ENCODE results near the gene FNDC10. TPM values are rescaled to one million over a fixed set of nuclear protein-coding genes. Genes with fewer than 3 reads are reported as not detected.
A peak's percentile ranks its signal among the peaks of the same experiment; 100 is the strongest.

The FNDC10 gene
- total and polyA plus RNA-seq, 9 of the 15 experiments (the other 6 are each of a cell fraction or from before 2014, with no cell fraction given), result 0.08 to 6.3 (median 1.6) TPM

DNA sequence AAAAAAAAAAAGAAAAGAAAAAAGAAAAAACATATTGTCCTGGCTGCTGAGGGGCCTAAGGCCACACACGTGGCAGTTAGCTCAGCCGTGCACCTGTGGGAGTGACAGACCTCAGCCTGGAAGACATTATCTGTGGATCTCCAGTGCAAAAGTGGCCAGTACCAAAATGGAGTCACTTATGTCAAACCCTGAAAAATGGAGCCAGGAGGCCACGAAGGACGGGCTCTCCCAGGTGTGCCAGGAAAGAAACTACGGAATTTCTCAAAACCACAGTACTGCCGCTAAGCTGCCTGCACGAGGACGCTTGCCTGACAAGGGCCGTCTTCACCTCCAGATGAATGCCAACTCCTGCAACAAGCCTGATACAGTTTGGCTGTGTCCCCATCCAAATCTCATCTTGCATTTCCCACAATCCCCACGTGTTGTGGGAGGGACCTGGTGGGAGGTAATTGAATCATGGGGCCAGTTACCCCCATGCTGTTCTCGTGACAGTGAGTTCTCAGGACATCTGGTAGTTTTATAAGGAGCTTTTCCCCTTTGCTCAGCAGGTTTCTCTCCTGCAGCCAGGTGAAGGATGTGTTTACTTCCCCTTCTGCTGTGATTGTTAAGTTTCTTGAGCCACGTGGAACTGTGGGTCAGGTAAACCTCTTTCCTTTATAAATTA, 10.0 kb upstream of the FNDC10 start (continued):
- TF ChIP-seq, protein P1, sequence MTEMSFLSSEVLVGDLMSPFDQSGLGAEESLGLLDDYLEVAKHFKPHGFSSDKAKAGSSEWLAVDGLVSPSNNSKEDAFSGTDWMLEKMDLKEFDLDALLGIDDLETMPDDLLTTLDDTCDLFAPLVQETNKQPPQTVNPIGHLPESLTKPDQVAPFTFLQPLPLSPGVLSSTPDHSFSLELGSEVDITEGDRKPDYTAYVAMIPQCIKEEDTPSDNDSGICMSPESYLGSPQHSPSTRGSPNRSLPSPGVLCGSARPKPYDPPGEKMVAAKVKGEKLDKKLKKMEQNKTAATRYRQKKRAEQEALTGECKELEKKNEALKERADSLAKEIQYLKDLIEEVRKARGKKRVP (CRISPR knock-in tag; IDR thresholded peaks at IDR 0.05), result peak; percentile 56; the same call in 1 of the 2 replicates
- TF ChIP-seq ZNF589 (CRISPR knock-in tag; IDR thresholded peaks at IDR 0.05; ENCODE audit: low read depth) (peak; percentile 79; the same call in 1 of the 2 replicates), PTBP1 (IDR thresholded peaks at IDR 0.05; ENCODE audit: low read depth, low read length) (no peak), HMG20B (CRISPR knock-in tag; IDR thresholded peaks at IDR 0.05) (no peak), NFIX (CRISPR knock-in tag; IDR thresholded peaks at IDR 0.05; ENCODE audit: low read depth) (0 out of 2 replicates have a peak, but pooled peaks have one; percentile 9), ZNF239 (CRISPR knock-in tag; IDR thresholded peaks at IDR 0.05) (peak; percentile 79), ETS2 (tag; IDR thresholded peaks at IDR 0.05; ENCODE audit: borderline replicate concordance, poor library complexity, severe bottlenecking) (no peak), CHD4 (IDR thresholded peaks at IDR 0.05; ENCODE audit: insufficient read depth, insufficient replicate concordance, low read depth, low read length, poor library complexity, severe bottlenecking) (no peak), SMAD3 (CRISPR knock-in tag; conservative IDR thresholded peaks at IDR 0.05) (peak; percentile 96), ZKSCAN3 (CRISPR knock-in tag; IDR thresholded peaks at IDR 0.05) (no peak), TAF9B (IDR thresholded peaks at IDR 0.05; ENCODE audit: partially characterized antibody) (no peak), ELF4 (CRISPR knock-in tag; IDR thresholded peaks at IDR 0.05) (peak; percentile 76), ZNF140 (CRISPR knock-in tag; IDR thresholded peaks at IDR 0.05) (peak; percentile 70; the same call in 1 of the 2 replicates)
- TF ChIP-seq, protein P2, sequence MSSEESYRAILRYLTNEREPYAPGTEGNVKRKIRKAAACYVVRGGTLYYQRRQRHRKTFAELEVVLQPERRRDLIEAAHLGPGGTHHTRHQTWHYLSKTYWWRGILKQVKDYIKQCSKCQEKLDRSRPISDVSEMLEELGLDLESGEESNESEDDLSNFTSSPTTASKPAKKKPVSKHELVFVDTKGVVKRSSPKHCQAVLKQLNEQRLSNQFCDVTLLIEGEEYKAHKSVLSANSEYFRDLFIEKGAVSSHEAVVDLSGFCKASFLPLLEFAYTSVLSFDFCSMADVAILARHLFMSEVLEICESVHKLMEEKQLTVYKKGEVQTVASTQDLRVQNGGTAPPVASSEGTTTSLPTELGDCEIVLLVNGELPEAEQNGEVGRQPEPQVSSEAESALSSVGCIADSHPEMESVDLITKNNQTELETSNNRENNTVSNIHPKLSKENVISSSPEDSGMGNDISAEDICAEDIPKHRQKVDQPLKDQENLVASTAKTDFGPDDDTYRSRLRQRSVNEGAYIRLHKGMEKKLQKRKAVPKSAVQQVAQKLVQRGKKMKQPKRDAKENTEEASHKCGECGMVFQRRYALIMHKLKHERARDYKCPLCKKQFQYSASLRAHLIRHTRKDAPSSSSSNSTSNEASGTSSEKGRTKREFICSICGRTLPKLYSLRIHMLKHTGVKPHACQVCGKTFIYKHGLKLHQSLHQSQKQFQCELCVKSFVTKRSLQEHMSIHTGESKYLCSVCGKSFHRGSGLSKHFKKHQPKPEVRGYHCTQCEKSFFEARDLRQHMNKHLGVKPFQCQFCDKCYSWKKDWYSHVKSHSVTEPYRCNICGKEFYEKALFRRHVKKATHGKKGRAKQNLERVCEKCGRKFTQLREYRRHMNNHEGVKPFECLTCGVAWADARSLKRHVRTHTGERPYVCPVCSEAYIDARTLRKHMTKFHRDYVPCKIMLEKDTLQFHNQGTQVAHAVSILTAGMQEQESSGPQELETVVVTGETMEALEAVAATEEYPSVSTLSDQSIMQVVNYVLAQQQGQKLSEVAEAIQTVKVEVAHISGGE (CRISPR knock-in tag; IDR thresholded peaks at IDR 0.05), result peak in 1 of 3 experiments; percentile 75; a peak in 2 of 6 replicates
- TF ChIP-seq, protein P3, sequence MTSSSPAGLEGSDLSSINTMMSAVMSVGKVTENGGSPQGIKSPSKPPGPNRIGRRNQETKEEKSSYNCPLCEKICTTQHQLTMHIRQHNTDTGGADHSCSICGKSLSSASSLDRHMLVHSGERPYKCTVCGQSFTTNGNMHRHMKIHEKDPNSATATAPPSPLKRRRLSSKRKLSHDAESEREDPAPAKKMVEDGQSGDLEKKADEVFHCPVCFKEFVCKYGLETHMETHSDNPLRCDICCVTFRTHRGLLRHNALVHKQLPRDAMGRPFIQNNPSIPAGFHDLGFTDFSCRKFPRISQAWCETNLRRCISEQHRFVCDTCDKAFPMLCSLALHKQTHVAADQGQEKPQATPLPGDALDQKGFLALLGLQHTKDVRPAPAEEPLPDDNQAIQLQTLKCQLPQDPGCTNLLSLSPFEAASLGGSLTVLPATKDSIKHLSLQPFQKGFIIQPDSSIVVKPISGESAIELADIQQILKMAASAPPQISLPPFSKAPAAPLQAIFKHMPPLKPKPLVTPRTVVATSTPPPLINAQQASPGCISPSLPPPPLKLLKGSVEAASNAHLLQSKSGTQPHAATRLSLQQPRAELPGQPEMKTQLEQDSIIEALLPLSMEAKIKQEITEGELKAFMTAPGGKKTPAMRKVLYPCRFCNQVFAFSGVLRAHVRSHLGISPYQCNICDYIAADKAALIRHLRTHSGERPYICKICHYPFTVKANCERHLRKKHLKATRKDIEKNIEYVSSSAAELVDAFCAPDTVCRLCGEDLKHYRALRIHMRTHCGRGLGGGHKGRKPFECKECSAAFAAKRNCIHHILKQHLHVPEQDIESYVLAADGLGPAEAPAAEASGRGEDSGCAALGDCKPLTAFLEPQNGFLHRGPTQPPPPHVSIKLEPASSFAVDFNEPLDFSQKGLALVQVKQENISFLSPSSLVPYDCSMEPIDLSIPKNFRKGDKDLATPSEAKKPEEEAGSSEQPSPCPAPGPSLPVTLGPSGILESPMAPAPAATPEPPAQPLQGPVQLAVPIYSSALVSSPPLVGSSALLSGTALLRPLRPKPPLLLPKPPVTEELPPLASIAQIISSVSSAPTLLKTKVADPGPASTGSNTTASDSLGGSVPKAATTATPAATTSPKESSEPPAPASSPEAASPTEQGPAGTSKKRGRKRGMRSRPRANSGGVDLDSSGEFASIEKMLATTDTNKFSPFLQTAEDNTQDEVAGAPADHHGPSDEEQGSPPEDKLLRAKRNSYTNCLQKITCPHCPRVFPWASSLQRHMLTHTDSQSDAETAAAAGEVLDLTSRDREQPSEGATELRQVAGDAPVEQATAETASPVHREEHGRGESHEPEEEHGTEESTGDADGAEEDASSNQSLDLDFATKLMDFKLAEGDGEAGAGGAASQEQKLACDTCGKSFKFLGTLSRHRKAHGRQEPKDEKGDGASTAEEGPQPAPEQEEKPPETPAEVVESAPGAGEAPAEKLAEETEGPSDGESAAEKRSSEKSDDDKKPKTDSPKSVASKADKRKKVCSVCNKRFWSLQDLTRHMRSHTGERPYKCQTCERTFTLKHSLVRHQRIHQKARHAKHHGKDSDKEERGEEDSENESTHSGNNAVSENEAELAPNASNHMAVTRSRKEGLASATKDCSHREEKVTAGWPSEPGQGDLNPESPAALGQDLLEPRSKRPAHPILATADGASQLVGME (CRISPR knock-in tag; IDR thresholded peaks at IDR 0.05), result 0 out of 2 replicates have a peak, but pooled peaks have one; percentile 42

Data from K562 (cell line).